ENCODE measurements around the gene MBNL3.

Gene MBNL3

GRCh38 chrX:132413459-132413858, 75.4 kb downstream of the MBNL3 start:
- DNase-seq, result no peak

GRCh38 chrX:132412208-132412607, 76.6 kb downstream of the MBNL3 start:
- no peak for DNase-seq

GRCh38 chrX:132411310-132411977, 77.4 kb downstream of the MBNL3 start:
- no peak for DNase-seq

GRCh38 chrX:132409780-132410556, 78.9 kb downstream of the MBNL3 start:
- no peak for DNase-seq

- DNase-seq, result no peak
Measured at GRCh38 chrX:132407691-132408090, 81.1 kb downstream of the MBNL3 start.

GRCh38 chrX:132406106-132406505, 82.7 kb downstream of the MBNL3 start:
- DNase-seq, result no peak

- no peak for DNase-seq
Measured at GRCh38 chrX:132404266-132404665, 84.6 kb downstream of the MBNL3 start.

- DNase-seq, result no peak
Measured at GRCh38 chrX:132401935-132402334, 86.9 kb downstream of the MBNL3 start.

GRCh38 chrX:132400706-132401105, 88.1 kb downstream of the MBNL3 start:
- no peak for DNase-seq

GRCh38 chrX:132395645-132396044, 93.2 kb downstream of the MBNL3 start:
- no peak for DNase-seq

- DNase-seq, result no peak
Measured at GRCh38 chrX:132395026-132395425, 93.8 kb downstream of the MBNL3 start.

- no peak for DNase-seq
Measured at GRCh38 chrX:132394591-132394990, 94.2 kb downstream of the MBNL3 start.

GRCh38 chrX:132393992-132394391, 94.8 kb downstream of the MBNL3 start:
- no peak for DNase-seq

- no peak for DNase-seq
Measured at GRCh38 chrX:132393485-132393884, 95.4 kb downstream of the MBNL3 start.

GRCh38 chrX:132393085-132393484, 95.8 kb downstream of the MBNL3 start:
- DNase-seq, result no peak

- DNase-seq, result no peak
Measured at GRCh38 chrX:132390792-132391191, 98.0 kb downstream of the MBNL3 start.

- no peak for DNase-seq
Measured at GRCh38 chrX:132389480-132389879, 99.4 kb downstream of the MBNL3 start.

GRCh38 chrX:132388371-132388770, 100.5 kb downstream of the MBNL3 start:
- no peak for DNase-seq

GRCh38 chrX:132384301-132384700, 104.5 kb downstream of the MBNL3 start:
- DNase-seq, result no peak

- no peak for DNase-seq
Measured at GRCh38 chrX:132382068-132382467, 106.8 kb downstream of the MBNL3 start.

- no peak for DNase-seq
Measured at GRCh38 chrX:132378281-132378680, 110.6 kb downstream of the MBNL3 start.

- no peak for DNase-seq
Measured at GRCh38 chrX:132375941-132376340, 112.9 kb downstream of the MBNL3 start.

- DNase-seq, result no peak
Measured at GRCh38 chrX:132373610-132374009, 115.2 kb downstream of the MBNL3 start.

- no peak for DNase-seq
Measured at GRCh38 chrX:132369617-132370326, 119.1 kb downstream of the MBNL3 start.

All from NCI-H1436 treated with DMSO at 0.1 percent for 48 hours (cell line).